Caki2 (cell line): Measurements from ENCODE around the gene PRSS23. TPM values are rescaled to one million over a fixed set of nuclear protein-coding genes. Genes with fewer than 3 reads are reported as not detected.
A peak's percentile ranks its signal among the peaks of the same experiment; 100 is the strongest.
"Not testable (repeated sequence)": the region's sequence is repeated elsewhere in the genome, so short reads cannot be mapped to it uniquely, and the experiment has no call there.

Source experiments
- DNase-seq: peaks from one replicate; pipeline ENCODE4 v3.0.0-alpha.2; 2015; ENCODE audit warnings: low read depth
- in situ Hi-C: cut with HindIII; loops from 2 replicates; pipeline ENCODE4 v1.10.0; 2016; ENCODE audit warnings: low sequenced_read_pairs, low pct_unique_long_range_greater_than_20kb, mixed read lengths
- total RNA-seq: library from RNA; depleted of rRNA; stranded (reverse); fragments of >200 nt; shearing (Covaris generic); gene quantifications from 2 replicates; pipeline ENCODE4 v1.2.3, GENCODE V29; 2014; ENCODE audit warnings: low replicate concordance

PRSS23 gene
- total RNA-seq, 1 experiment from 2014 or later: 67.9 TPM

DNA sequence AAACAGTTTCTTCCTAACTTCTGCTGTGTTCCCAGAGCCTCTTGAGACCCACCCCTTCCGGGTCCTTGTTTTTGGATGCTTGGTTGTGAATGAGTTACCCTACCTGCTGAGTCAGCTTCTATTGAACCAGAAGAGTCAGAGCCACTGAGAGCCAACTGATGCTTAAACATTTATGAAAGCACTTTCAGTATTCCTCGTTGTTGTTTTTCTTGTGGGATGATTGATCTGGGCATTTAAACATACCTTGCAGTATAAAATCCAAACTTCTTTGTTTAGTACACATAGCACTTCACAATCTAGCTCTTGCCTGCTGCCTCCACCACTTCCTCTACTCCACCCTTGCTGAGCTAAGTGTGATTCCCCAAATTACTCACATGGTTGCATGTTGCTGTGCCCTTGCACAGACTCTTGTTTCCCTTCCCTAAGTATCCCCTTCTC is 5.5 kb downstream of the PRSS23 start:
- in situ Hi-C loops: no loop called here

DNA sequence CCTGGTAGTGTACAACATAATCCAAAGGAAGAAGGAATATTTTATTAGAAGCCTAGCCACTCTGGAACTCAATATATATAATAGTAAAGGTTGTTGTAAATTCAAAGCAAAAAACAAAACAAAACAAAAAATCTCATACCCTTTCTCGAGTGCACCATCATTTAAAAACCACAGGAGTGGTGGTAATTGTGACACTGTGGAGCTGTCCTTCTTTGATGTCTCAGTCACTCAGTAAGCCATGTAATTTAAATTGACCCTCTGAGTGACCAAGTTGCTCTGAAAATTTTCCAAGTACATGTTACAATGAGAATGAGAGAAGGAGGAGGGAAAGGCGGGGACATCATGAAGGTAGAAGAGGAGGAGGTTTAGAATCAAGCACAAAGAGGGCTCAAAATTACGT is 6.6 kb downstream of the PRSS23 start:
- DNase-seq: no peak
- in situ Hi-C loops: no loop called here

More for the DNA sequence above, 5.5 kb downstream of the PRSS23 start:
- no peak for DNase-seq

DNA sequence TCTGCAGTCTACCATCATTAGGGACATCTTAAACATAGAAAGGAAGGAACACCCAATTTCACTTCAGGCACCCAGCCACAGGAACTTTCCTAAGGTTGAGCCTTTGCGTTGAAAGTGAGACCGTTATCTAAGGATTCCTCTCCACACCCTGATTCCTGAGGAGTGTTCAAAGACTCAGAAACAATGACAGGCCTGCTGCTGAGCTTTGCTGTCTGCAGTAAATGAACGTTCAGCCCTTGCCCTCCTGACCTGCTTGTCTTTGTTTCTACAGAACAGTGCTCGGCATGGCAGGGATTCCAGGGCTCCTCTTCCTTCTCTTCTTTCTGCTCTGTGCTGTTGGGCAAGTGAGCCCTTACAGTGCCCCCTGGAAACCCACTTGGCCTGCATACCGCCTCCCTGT is 7.0 kb downstream of the PRSS23 start:
- DNase-seq: no peak
- in situ Hi-C loops: no loop called here

DNA sequence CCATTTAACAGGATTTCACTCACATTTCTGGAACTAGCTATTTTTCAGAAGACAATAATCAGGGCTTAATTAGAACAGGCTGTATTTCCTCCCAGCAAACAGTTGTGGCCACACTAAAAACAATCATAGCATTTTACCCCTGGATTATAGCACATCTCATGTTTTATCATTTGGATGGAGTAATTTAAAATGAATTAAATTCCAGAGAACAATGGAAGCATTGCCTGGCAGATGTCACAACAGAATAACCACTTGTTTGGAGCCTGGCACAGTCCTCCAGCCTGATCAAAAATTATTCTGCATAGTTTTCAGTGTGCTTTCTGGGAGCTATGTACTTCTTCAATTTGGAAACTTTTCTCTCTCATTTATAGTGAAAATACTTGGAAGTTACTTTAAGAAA is 9.2 kb downstream of the PRSS23 start:
- in situ Hi-C loops: no loop called here

DNA sequence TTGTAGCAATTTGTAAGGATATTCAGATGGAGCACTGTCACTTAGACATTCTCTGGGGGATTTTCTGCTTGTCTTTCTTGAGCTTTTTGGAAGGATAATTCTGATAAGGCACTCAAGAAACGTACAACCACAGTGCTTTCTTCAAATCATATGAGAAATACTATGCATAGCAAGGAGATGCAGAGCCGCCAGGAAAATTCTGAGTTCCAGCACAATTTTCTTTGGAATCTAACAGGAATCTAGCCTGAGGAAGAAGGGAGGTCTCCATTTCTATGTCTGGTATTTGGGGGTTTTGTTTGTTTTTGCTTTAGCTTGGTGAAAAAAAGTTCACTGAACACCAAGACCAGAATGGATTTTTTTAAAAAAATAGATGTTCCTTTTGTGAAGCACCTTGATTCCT is 9.9 kb downstream of the PRSS23 start:
- no peak for DNase-seq
- in situ Hi-C loops: no loop called here

More for the DNA sequence above, 9.2 kb downstream of the PRSS23 start:
- DNase-seq: no peak

DNA sequence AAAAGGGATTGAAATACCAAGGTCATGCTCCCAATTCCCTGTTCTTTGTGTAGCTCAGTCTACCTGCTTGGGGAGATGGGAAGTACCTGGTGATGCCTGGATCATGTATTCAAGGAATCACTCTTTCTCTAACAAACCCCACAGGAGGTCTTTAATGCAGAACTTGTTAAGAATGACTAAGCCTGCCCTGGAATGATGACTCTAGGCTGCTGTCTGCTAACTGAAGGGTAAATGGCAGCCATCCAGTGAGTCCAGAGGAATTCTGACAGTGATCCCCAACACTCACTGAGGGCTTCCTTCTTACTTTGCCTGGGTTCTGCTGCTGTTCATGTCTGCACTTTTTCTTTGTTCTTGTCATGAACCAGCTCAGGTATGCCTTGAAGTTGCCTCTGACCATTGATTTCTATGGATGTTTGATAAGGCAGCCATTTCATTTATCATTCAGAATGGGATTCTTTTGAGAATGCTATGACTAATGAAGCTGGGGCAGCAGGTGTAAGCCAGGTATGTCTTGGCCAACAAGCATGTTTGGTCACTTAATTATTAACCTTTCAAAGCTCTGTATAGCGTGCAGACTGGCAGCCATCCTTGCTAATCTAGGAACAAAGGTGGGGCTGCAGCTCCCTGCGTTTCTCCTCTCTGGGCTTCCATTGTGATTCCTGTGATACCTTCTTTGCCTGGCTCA is 11.4 kb downstream of the PRSS23 start:
- in situ Hi-C loops: no loop called here
- DNase-seq: peak; percentile 47

DNA sequence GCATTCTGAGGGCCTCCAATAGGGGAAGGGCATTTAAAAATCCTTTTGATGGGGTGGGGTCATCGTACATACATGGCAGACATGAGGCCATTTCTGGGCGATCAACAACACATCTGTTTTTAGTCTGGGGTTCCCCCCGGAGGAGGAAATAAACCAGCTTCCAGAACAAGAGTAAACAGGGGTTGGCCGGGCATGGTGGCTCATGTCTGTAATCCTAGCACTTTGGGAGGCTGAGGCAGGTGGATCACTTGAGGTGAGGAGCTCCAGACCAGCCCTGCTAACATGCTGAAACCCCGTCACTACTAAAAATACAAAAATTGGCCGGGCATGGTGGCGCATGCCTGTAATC is 12.0 kb downstream of the PRSS23 start:
- no peak for DNase-seq
- in situ Hi-C loops: no loop called here

DNA sequence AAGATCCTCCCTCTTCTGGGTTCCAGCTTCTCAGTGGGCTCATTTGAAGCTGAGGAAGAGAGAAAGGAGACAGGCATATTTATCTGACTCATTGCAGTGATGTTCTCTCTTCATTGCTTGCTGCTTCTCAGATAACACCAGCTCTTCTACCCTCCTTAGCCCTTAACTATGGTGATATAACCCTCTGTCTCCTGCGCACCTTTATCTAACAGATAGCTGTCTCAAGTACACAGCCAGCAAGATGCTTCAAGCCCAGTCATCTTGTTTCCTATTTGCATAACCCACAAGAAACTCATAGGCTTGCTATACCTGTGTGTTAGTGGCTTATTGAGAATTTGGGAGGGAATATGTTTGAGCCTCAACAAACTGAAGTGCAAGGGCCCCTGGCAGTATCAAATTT is 12.6 kb downstream of the PRSS23 start:
- in situ Hi-C loops: no loop called here
- no peak for DNase-seq

DNA sequence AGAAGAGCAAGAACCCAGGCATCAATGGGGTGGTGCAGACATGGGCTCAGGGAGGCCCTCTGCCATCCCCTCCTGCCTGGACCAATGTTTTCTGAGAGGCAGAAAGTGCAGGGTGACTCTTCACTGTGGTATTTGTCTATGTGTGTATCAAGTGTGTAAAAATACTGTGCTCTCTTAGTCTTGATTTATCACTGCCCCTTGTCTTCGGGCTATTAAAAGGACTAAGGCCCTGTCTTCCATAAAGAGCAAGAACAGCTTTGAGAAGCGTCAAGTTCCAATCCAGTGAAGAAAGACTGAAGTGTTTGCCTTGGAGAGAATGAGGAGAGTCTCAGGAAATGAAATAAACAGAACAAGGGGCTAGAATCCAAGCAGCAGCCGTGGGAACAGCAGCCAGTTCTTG is 14.4 kb downstream of the PRSS23 start:
- in situ Hi-C loops: no loop called here
- no peak for DNase-seq

DNA sequence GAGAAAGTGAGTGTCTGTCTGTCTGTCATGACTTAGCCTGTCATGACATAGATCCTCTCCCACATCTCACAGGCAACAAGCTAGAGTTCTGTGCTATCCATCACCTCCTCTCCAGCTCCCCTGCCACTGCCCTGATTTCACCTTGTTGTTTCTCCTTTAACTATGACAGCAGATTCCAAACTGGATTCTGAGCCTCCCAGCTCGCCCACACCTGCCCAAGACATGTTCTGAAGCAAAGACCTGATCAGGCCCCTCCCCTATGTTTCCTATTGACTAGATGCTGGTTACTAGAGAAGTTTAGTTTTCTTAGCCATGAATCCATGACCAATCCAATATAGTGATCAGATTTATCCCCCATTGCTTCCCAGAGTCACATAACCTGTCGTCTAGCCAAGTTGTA is 15.4 kb downstream of the PRSS23 start:
- in situ Hi-C loops: no loop called here
- no peak for DNase-seq

DNA sequence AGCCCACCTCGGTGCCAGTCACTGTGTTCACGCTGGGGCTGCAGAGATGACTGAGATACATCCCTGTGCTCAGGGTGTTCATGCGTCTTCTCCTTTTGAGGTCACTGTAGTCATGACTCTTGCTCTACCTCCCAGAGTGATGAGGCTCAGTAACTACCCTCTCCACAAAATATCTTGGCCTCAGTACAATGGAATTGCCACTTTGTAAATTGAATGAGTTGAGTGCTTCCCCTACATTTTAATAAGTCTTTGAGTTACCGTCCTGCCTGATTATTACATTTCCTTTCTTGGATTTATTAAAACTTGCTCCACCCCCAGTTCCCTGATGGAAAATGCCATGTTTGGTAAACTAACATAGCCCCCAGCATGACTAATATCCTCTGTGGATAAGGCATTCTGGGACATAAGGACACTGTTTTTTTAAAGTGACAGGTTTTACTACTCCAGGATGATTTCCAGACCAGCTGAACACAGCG is 15.9 kb downstream of the PRSS23 start:
- no peak for DNase-seq
- in situ Hi-C loops: no loop called here

DNA sequence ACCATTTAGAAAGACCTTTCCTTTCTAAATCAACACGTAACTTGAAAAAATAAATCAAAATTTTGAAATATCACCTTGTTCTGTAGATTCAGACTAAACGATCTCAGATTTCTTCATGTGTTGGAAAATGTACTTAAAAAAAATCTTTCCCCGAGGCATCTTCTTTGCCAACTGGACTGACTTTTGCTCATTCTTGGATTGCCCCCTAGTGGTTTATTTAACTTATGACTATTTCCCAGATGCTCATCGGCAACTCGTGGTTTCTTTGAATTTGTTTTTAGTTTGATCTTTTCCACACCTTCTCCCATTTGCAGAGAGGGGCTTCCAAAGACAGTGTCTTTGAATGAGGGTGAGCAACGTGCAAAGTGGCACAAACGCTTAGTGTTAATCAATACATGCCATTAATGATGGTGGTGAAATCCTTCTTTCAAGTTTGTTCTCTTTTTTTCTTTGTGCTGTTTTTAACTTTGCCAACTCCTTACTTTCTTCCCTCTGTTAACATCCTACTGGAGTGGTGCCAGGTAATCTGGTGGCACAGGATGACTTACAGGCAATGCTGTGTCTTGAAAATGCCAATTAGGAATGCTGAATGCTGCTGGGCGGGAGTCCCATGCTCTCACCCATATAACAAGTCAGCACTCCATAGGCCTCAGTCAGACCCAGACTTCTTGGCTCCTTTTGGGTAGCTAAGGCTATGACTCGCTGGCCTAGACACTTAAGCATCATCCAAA is 18.3 kb downstream of the PRSS23 start:
- in situ Hi-C loops: no loop called here

DNA sequence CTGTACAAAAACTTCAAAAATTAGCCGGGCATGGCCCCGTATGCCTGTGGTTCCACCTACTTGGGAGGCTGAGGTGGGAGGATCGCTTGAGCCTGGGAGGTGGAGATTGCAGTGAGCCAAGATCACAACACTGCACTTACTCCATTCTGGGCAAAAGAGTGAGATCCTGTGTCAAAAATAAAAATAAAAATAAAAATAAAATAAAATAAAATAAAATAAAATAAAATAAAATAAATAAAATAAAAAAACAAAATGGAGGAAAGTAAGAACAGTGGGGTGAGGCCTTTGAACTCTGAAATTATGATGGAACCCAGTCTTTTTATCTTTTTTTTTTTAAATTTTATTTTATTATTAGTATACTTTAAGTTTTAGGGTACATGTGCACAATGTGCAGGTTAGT is 23.8 kb downstream of the PRSS23 start:
- DNase-seq, in situ Hi-C loops: not testable (repeated sequence)

More for the DNA sequence above, 18.3 kb downstream of the PRSS23 start:
- DNase-seq: peak; percentile 55

DNA sequence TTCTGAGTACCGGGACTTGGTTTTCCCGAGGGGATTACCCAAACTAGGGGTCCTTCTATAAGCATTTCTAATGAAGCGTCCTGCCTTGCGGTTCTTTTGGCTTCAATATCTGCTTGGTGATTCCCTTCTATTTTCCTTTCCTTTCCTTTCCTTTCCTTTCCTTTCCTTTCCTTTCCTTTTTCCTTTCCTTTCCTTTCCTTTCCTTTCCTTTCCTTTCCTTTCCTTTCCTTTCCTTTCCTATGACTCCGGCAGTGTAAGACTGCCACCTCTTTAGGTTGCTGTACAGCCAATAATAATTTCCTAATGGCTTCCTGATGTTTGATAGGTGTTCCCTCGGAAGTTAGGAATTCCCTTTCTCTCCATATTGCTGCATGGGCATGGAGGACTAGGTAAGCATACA is 34.0 kb downstream of the PRSS23 start:
- in situ Hi-C loops, DNase-seq: not testable (repeated sequence)

DNA sequence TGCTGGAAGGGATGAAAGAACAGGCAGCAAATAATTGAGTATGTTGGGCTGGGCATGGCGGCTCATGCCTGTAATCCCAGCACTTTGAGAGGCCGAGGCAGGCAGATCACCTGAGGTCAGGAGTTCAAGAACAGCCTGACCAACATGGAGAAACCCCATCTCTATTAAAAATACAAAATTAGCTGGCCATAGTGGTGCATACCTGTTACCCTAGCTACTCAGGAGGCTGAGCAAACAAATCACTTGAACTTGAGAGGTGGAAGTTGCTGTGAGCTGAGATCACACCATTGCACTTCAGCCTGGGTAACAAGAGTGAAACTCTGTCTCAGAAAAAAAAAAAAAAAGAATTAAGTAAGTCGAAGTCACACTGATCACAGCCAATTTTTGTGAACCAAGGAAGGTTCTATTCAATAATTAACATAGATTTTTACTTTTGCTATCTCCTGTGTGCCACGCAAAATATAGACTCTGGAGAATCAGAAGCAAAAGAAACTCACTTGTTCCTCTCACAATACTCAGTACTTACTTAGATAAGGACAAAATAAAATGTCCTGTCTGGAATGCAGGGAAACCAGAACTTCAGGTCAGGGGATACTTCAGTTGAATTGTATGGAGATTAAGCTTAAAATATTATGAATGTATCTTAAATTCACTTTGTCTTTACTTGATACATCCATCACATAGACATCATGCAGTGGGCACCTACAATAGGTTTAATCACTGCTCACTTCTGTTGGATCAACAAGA is 44.6 kb downstream of the PRSS23 start:
- DNase-seq: not testable (repeated sequence)

DNA sequence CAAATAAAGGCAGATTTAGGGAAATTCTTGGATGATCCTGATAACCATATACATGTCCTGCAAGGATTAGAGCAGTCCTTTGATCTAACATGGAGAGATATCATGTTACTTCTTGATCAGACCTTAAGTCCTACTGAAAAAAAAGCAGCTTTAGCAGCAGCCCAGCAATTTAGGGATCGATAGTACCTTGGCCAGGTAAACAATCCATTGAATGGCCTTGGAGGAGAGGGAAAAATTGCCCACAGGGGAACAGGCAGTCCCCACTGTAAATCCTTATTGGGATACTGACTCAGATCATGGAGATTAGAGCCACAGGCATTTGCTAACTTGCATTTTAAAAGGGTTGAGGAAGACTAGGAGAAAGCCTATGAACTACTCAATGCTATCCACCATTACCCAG is 47.8 kb downstream of the PRSS23 start:
- in situ Hi-C loops: no loop called here
- DNase-seq: no peak

More for the DNA sequence above, 44.6 kb downstream of the PRSS23 start:
- in situ Hi-C loops: not testable (repeated sequence)

DNA sequence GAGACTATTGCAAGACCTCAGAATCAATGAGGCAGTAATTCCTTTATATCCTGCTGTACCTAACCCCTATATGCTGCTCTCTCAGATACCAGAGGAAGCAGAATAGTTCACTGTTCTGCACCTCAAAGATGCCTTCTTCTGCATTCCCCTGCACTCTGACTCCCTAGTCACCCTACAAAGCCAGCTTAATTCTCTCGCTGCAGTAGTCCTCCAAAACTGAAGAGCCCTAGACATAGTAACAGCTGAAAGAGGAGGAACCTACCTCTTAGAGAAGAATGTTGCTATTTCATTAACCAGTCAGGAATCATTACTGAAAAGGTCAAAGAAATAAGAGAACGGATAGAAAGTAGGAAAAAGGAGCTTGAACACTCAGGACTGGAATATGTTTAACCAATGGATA is 49.3 kb downstream of the PRSS23 start:
- no peak for DNase-seq
- in situ Hi-C loops: no loop called here
